ENCODE data around the gene CCL7. TPM values are rescaled to one million over a fixed set of nuclear protein-coding genes. Genes with fewer than 3 reads are reported as not detected.

Gene CCL7
- total and polyA plus RNA-seq, 2 of the 4 experiments (the other 2 are of a cell fraction) = 0.18 to 0.58 TPM

- Histone ChIP-seq H3K14ac (replicated peaks; ENCODE audit: low read depth, low read length) (no peak overlapping the region), H4K8ac (ENCODE audit: low read depth in 2 of 2, low read length in 2 of 2) (no peak overlapping the region), H3K9ac (ENCODE audit: low read depth, low read length) (no peak overlapping the region), H3K4me3 (ENCODE audit: insufficient read depth, low read depth, low read length) (no peak overlapping the region), H3K36me3 (ENCODE audit: control insufficient read depth, insufficient read depth, low read length) (no peaks in the 10 kb centered on the region), H3K23ac (ENCODE audit: low read depth, low read length) (no peak overlapping the region), H2AK5ac (ENCODE audit: low read depth, low read length) (no peak overlapping the region), H3K9me3 (ENCODE audit: control insufficient read depth, insufficient read depth, low read length) (no peaks in the 10 kb centered on the region), H3K27me3 (ENCODE audit: control insufficient read depth, insufficient read depth, low read length) (peaks cover 11% of the 10 kb centered on the region), H4K5ac (ENCODE audit: low read depth, low read length) (no peak overlapping the region), H2AK9ac (replicated peaks; ENCODE audit: low read depth, low read length, poor library complexity) (no peak overlapping the region), H3K56ac (ENCODE audit: extremely low read depth, insufficient read depth, low read length) (no peak overlapping the region), H3K18ac (ENCODE audit: low read depth, low read length) (no peak overlapping the region), H4K91ac (ENCODE audit: insufficient read depth, low read depth, low read length) (no peak overlapping the region), H2BK20ac (ENCODE audit: low read depth, low read length) (no peak overlapping the region), H2BK15ac (ENCODE audit: low read depth, low read length) (no peak overlapping the region), H2BK5ac (ENCODE audit: low read depth, low read length, poor library complexity, severe bottlenecking) (no peak overlapping the region), H2BK120ac (ENCODE audit: low read depth, low read length) (no peak overlapping the region), H3K27ac (ENCODE audit: insufficient read depth, low read length) (no peak overlapping the region), H3K4ac (ENCODE audit: low read depth, low read length) (no peak overlapping the region), H4K20me1 (ENCODE audit: insufficient read depth, low read length) (no peaks in the 10 kb centered on the region), H3K4me2 (ENCODE audit: low read depth, low read length) (no peak overlapping the region), H3K9me1 (ENCODE audit: insufficient read depth, low read length) (no peaks in the 10 kb centered on the region), H3K4me1 (ENCODE audit: control insufficient read depth, insufficient read depth, low read length) (no peaks in the 10 kb centered on the region; the same call in 1 of the 2 replicates), H3K79me1 (ENCODE audit: low read depth in 1 of 2, low read length in 2 of 2) (no peaks in the 10 kb centered on the region), H2AFZ (replicated peaks; ENCODE audit: low read length, poor library complexity) (no peak overlapping the region)
- TF ChIP-seq NFE2L2 (IDR thresholded peaks at IDR 0.05; ENCODE audit: low read depth, low read length) (no peak), ELK1 (IDR thresholded peaks at IDR 0.05; ENCODE audit: borderline replicate concordance, low read depth, low read length) (no peak), MAZ (IDR thresholded peaks at IDR 0.05; ENCODE audit: borderline replicate concordance, low read depth, low read length) (no peak), MAFK (IDR thresholded peaks at IDR 0.05; ENCODE audit: low read depth, low read length) (no peak)
- no peak for DNase-seq
- ChIA-PET CTCF (no interaction called here), POLR2A (ENCODE audit: unreplicated experiment) (no interaction called here)
- no CpG with 5 or more reads among the region's 6 CpGs for WGBS, 2 experiments (ENCODE audit: extremely low coverage in 2 of 2, insufficient read length in 1 of 2)
- ATAC-seq (ENCODE audit: low read depth) = no peak
- in situ Hi-C loops (cut with MboI; ENCODE audit: low sequenced_read_pairs) (no loop called here), intact Hi-C loops (cut with micrococcal nuclease) (no loop called here), dilution Hi-C loops (cut with HindIII; ENCODE audit: low sequenced_read_pairs, unreplicated experiment) (no loop called here)
- BruUV-seq (replicated peaks) = no TSS peak
These were observed 13.6 kb downstream of the CCL7 start for GRCh38 chr17:34283571-34283970.
